Progenitor cell of endocrine pancreas (in vitro differentiated cells): ENCODE data around the gene ACSS2. TPM values are rescaled to one million over a fixed set of nuclear protein-coding genes. Genes with fewer than 3 reads are reported as not detected.

Experiments used
- DNase-seq: peaks from one replicate; pipeline ENCODE4 v3.0.0; 2021; ENCODE audit warnings: low spot score; ENCODE audit not compliant: unreplicated experiment
- H3K27ac Mint-ChIP-seq: 2 replicates; pipeline ENCODE4 v1.8.0; 2021; ENCODE audit warnings: mild to moderate bottlenecking, moderate library complexity, mixed read lengths
- H3K27me3 Mint-ChIP-seq: 2 replicates; pipeline ENCODE4 v1.8.0; 2021; ENCODE audit warnings: mixed read lengths
- H3K36me3 Mint-ChIP-seq: 2 replicates; pipeline ENCODE4 v1.8.0; 2022; ENCODE audit warnings: mixed read lengths; ENCODE audit not compliant: insufficient read depth
- H3K4me1 Mint-ChIP-seq: 2 replicates; pipeline ENCODE4 v1.8.0; 2021; ENCODE audit warnings: low read depth, mixed read lengths
- H3K4me3 Mint-ChIP-seq: 2 replicates; pipeline ENCODE4 v1.8.0; 2021; ENCODE audit warnings: low read depth, mild to moderate bottlenecking, moderate library complexity, mixed read lengths
- H3K9me3 Mint-ChIP-seq: 2 replicates; pipeline ENCODE4 v1.8.0; 2021; ENCODE audit warnings: low read depth, mixed read lengths
- total RNA-seq: library from RNA; stranded (reverse); gene quantifications from 2 replicates; pipeline ENCODE4 v1.2.1, GENCODE V29; 2021
- TF ChIP-seq, protein P1 (sequence below): fragments of 200-600 bp; sonication (generic); IDR thresholded peaks from one replicate; pipeline ENCODE4 v1.5.0; 2021; ENCODE audit warnings: antibody characterized with exemption, mild to moderate bottlenecking; ENCODE audit not compliant: unreplicated experiment

Gene ACSS2
- total RNA-seq, 1 donor from 2014 or later: 31.3 TPM

- Mint-ChIP-seq H3K4me1 (peaks cover 6% of the 10 kb centered on the region), H3K36me3 (peaks cover 12% of the 10 kb centered on the region), H3K27ac (no peak overlapping the region), H3K9me3 (no peaks in the 10 kb centered on the region), H3K27me3 (no peaks in the 10 kb centered on the region), H3K4me3 (no peak overlapping the region)
- DNase-seq: no peak
- TF ChIP-seq, protein P1, sequence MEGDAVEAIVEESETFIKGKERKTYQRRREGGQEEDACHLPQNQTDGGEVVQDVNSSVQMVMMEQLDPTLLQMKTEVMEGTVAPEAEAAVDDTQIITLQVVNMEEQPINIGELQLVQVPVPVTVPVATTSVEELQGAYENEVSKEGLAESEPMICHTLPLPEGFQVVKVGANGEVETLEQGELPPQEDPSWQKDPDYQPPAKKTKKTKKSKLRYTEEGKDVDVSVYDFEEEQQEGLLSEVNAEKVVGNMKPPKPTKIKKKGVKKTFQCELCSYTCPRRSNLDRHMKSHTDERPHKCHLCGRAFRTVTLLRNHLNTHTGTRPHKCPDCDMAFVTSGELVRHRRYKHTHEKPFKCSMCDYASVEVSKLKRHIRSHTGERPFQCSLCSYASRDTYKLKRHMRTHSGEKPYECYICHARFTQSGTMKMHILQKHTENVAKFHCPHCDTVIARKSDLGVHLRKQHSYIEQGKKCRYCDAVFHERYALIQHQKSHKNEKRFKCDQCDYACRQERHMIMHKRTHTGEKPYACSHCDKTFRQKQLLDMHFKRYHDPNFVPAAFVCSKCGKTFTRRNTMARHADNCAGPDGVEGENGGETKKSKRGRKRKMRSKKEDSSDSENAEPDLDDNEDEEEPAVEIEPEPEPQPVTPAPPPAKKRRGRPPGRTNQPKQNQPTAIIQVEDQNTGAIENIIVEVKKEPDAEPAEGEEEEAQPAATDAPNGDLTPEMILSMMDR: no peak
Measured at GRCh38 chr20:34921436-34921835, 45.0 kb downstream of the ACSS2 start.

- TF ChIP-seq, protein P1: no peak
- H3K9me3 Mint-ChIP-seq: no peaks in the 10 kb centered on the region
- no peaks in the 10 kb centered on the region for H3K27me3 Mint-ChIP-seq
- H3K4me3 Mint-ChIP-seq: no peak overlapping the region
- H3K4me1 Mint-ChIP-seq: no peaks in the 10 kb centered on the region
- H3K27ac Mint-ChIP-seq: no peak overlapping the region
- H3K36me3 Mint-ChIP-seq: peaks cover 14% of the 10 kb centered on the region
- no peak for DNase-seq
Measured at GRCh38 chr20:34922654-34923381, 46.4 kb downstream of the ACSS2 start.

DNA sequence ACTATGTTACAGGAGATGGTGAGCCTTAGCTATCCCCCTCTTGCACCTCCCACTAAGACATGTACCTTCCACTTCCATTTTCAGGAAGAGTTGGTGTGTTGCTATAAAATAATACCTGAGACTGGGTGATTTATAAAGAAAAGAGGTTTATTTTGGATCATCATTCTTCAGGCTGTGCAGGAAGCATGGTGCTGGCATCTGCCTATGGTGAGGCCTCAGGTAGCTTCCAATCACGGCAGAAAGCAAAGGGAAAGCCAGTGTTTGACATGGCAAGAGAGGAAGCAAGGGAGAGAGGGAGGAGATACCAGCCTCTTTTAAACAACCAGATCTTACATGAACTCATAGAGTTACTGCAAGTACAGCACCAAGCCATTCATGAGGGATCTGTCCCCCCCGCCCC, 47.0 kb downstream of the ACSS2 start:
- TF ChIP-seq, protein P1: no peak
- Mint-ChIP-seq H3K27me3 (no peaks in the 10 kb centered on the region), H3K9me3 (no peaks in the 10 kb centered on the region)

DNA sequence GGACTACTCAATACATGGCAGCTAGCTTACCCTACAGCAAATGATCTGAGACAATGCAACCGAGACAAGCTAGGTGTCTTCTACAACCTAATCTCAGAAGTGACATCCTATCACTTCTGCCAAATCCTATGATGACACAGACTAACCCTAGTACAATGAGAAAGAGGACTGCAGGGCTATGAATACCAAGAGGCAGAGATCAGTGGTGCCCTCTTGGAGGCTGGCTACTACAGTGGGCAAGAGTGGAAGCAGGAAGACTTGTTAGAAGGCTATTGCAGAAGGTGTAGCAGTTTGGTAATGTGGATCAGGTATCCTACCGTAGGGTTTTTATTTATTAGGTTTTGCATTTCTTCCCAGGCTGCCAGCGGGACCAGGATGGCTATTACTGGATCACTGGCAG, 48.9 kb downstream of the ACSS2 start:
- no peaks in the 10 kb centered on the region for H3K9me3 Mint-ChIP-seq
- peaks cover 10% of the 10 kb centered on the region for H3K36me3 Mint-ChIP-seq
- H3K27ac Mint-ChIP-seq: no peak overlapping the region
- TF ChIP-seq, protein P1: no peak
- DNase-seq: no peak
- H3K4me1 Mint-ChIP-seq: no peaks in the 10 kb centered on the region
- no peaks in the 10 kb centered on the region for H3K27me3 Mint-ChIP-seq
- H3K4me3 Mint-ChIP-seq: no peak overlapping the region

More for the DNA sequence above, 47.0 kb downstream of the ACSS2 start:
- Mint-ChIP-seq H3K4me3 (no peak overlapping the region), H3K36me3 (peaks cover 11% of the 10 kb centered on the region), H3K4me1 (no peaks in the 10 kb centered on the region), H3K27ac (no peak overlapping the region)
- no peak for DNase-seq

- TF ChIP-seq, protein P1: no peak
- DNase-seq: no peak
- H3K4me3 Mint-ChIP-seq: no peak overlapping the region
- H3K27me3 Mint-ChIP-seq: no peaks in the 10 kb centered on the region
- peaks cover 13% of the 10 kb centered on the region for H3K36me3 Mint-ChIP-seq
- H3K27ac Mint-ChIP-seq: no peak overlapping the region
- no peaks in the 10 kb centered on the region for H3K9me3 Mint-ChIP-seq
- H3K4me1 Mint-ChIP-seq: no peaks in the 10 kb centered on the region
Measured at GRCh38 chr20:34925981-34926380, 49.6 kb downstream of the ACSS2 start.
